CD8-positive, alpha-beta memory T cell (primary cell): ENCODE data around the gene KCNK4. TPM values are rescaled to one million over a fixed set of nuclear protein-coding genes. Genes with fewer than 3 reads are reported as not detected.

ENCODE experiments used
- CTCF ChIA-PET: fragments of 350-600 bp; sonication (Branson Sonifier 250); formaldehyde crosslinking; loops from one replicate; lab custom pipeline; 2021; ENCODE audit warnings: antibody characterized with exemption; lab: Charles Lee
- POLR2A ChIA-PET: fragments of 350-600 bp; sonication (Branson Sonifier 250); formaldehyde crosslinking; loops from one replicate; lab custom pipeline; 2021; ENCODE audit warnings: antibody characterized with exemption; lab: Charles Lee
- DNase-seq, 5 donors: peaks; one replicate each; pipeline versions ENCODE4 v3.0.0 to v3.0.0-alpha.2; 2020 to 2022; ENCODE audit warnings: mixed read lengths in 1 of 5
- H3K27ac ChIP-seq: one replicate; pipeline ENCODE4 v1.7.0; 2013; ENCODE audit warnings: low read depth, mild to moderate bottlenecking, low read length, moderate library complexity
- H3K27me3 ChIP-seq: 2 replicates; pipeline ENCODE4 v1.7.0; 2013; ENCODE audit warnings: low read length, mild to moderate bottlenecking; ENCODE audit not compliant: insufficient read depth, poor library complexity, severe bottlenecking
- H3K36me3 ChIP-seq: 2 replicates; pipeline ENCODE4 v1.7.0; 2013; ENCODE audit warnings: mild to moderate bottlenecking, low read length, moderate library complexity; ENCODE audit not compliant: insufficient read depth
- H3K4me1 ChIP-seq: 2 replicates; pipeline ENCODE4 v1.7.0; 2013; ENCODE audit warnings: mild to moderate bottlenecking, low read length, moderate library complexity; ENCODE audit not compliant: insufficient read depth
- H3K4me3 ChIP-seq: 2 replicates; pipeline ENCODE4 v1.7.0; 2013; ENCODE audit warnings: mild to moderate bottlenecking, low read length
- H3K9me3 ChIP-seq: 2 replicates; pipeline ENCODE4 v1.7.0; 2013; ENCODE audit warnings: mild to moderate bottlenecking, low read length
- H3K27ac Mint-ChIP-seq, 8 donors: one replicate each; pipeline ENCODE4 v1.8.0; 2020 to 2021; ENCODE audit warnings: mixed read lengths in 8 of 8, mild to moderate bottlenecking in 6 of 8, inconsistent platforms in 3 of 8, moderate library complexity in 3 of 8
- H3K27me3 Mint-ChIP-seq, 2 donors: one replicate each; pipeline ENCODE4 v1.8.0; 2020 to 2021; ENCODE audit warnings: mixed read lengths in 2 of 2, mild to moderate bottlenecking in 1 of 2, moderate library complexity in 1 of 2
- H3K36me3 Mint-ChIP-seq, 3 donors: one replicate each; pipeline ENCODE4 v1.8.0; 2020 to 2021; ENCODE audit warnings: mixed read lengths in 3 of 3, inconsistent platforms in 1 of 3, mild to moderate bottlenecking in 1 of 3
- H3K4me1 Mint-ChIP-seq, 3 donors: one replicate each; pipeline ENCODE4 v1.8.0; 2020 to 2021; ENCODE audit warnings: mixed read lengths in 3 of 3, inconsistent platforms in 1 of 3, mild to moderate bottlenecking in 1 of 3
- H3K4me3 Mint-ChIP-seq, 7 donors: one replicate each; pipeline ENCODE4 v1.8.0; 2020 to 2021; ENCODE audit warnings: mixed read lengths in 7 of 7, mild to moderate bottlenecking in 6 of 7, moderate library complexity in 4 of 7, inconsistent platforms in 2 of 7
- H3K9me3 Mint-ChIP-seq, 5 donors: one replicate each; pipeline ENCODE4 v1.8.0; 2020 to 2022; ENCODE audit warnings: mixed read lengths in 5 of 5, mild to moderate bottlenecking in 3 of 5, moderate library complexity in 2 of 5, inconsistent platforms in 1 of 5
- polyA plus RNA-seq: library from polyadenylated mRNA; unstranded; fragments of 300-500 nt; fragmentation: Illumina TruSeq; gene quantifications from one replicate; pipeline ENCODE4 v1.2.3, GENCODE V29; 2021
- total RNA-seq, 2 experiments: library from RNA; stranded (reverse); gene quantifications; one replicate each; pipeline ENCODE4 v1.2.3, GENCODE V29; 2021

KCNK4 gene
- total and polyA plus RNA-seq, 3 experiments from 2014 or later, result not detected

DNA sequence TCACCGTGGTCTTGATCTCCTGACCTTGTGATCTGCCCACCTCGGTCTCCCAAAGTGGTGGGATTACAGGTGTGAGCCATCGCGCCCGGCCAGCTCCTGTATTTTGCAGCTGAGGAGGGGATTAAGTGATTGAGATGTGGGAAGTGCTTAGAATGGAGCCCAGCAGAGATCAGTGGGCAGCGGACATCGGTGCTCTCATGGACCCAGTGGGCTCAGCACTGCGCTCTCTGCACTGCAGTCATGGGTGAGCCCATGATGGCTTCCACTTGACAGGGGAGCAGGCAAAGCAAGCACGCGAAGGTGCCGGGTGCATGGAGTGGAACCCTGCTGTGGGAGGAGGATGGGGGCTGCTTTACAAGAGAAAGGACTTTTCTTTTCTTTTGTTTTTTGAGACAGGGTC, 39.8 kb downstream of the KCNK4 start:
- Mint-ChIP-seq H3K27ac (peak overlapping the region in 1 of 8 donors; percentile 94), H3K9me3 (no peaks in the 10 kb centered on the region), H3K4me3 (no peak overlapping the region), H3K36me3 (peaks cover 0 to 6% (median 0%) of the 10 kb centered on the region in 3 donors), H3K27me3 (no peaks in the 10 kb centered on the region), H3K4me1 (peaks cover 7 to 10% (median 9%) of the 10 kb centered on the region in 3 donors)
- ChIA-PET POLR2A (interaction anchor here (1.1 to 3.2 kb wide), 3 partner anchors 12 to 26 kb away, joined by 3 to 14 read pairs (median 5); partner anchors contain the start of genes ESRRA, PRDX5 and TRMT112), CTCF (interaction anchor here (0.9 to 7.2 kb wide), 15 partner anchors 8 to 330 kb away, joined by 3 to 61 read pairs (median 7); partner anchors contain the start of genes CATSPERZ, ESRRA, FERMT3 and PRDX5)
- no peaks in the 10 kb centered on the region for H3K27me3 ChIP-seq
- H3K27ac ChIP-seq, result no peak overlapping the region
- peaks cover 12% of the 10 kb centered on the region for H3K4me1 ChIP-seq
- H3K36me3 ChIP-seq, result no peaks in the 10 kb centered on the region
- no peak overlapping the region for H3K4me3 ChIP-seq
- DNase-seq, result no peak
- no peaks in the 10 kb centered on the region for H3K9me3 ChIP-seq

- H3K9me3 ChIP-seq, result no peaks in the 10 kb centered on the region
- Mint-ChIP-seq H3K36me3 (peaks cover 0 to 9% (median 0%) of the 10 kb centered on the region in 3 donors), H3K27ac (peak overlapping the region; percentile 0 to 94 (median 71)), H3K4me3 (peak overlapping the region in 6 of 7 donors; percentile 14 to 70 (median 59)), H3K4me1 (peaks cover 7 to 13% (median 9%) of the 10 kb centered on the region in 3 donors), H3K9me3 (no peaks in the 10 kb centered on the region), H3K27me3 (no peaks in the 10 kb centered on the region)
- peaks cover 12% of the 10 kb centered on the region for H3K4me1 ChIP-seq
- ChIA-PET CTCF (interaction anchor here (0.6 to 7.2 kb wide), 18 partner anchors 8 to 331 kb away, joined by 3 to 61 read pairs (median 6); partner anchors contain the start of genes CATSPERZ, CCDC88B, ESRRA and FERMT3), POLR2A (interaction anchor here (0.5 to 3.2 kb wide), 7 partner anchors 11 to 125 kb away, joined by 3 to 14 read pairs (median 5); partner anchors contain the start of genes ESRRA, FERMT3, PRDX5 and TRMT112)
- DNase-seq, result peak; percentile 55 to 82 (median 60)
- no peaks in the 10 kb centered on the region for H3K36me3 ChIP-seq
- no peaks in the 10 kb centered on the region for H3K27me3 ChIP-seq
- H3K4me3 ChIP-seq, result no peak overlapping the region
- H3K27ac ChIP-seq, result peak overlapping the region; percentile 38
Measured at GRCh38 chr11:64331569-64332371, 40.7 kb downstream of the KCNK4 start.

DNA sequence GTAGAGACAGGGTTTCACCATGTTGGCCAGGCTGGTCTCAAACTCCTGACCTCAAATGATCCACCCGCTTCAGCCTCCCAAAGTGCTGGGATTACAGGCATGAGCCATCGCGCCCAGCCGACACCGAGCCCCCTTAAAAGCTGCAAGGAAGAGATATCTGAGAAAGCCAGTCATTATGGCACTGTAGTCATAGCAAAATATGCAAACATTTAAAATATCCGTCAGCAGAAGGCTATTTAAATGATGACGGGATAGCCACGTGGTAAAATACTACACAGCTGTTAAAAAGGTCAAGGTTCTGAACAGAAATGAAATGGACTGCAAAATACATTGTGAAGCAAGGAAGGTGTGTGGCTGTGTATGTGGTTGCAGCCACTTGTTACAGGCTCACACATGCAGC, 42.5 kb downstream of the KCNK4 start:
- Histone ChIP-seq H3K27me3 (no peaks in the 10 kb centered on the region), H3K4me1 (peaks cover 12% of the 10 kb centered on the region), H3K4me3 (no peak overlapping the region), H3K27ac (no peak overlapping the region), H3K36me3 (no peaks in the 10 kb centered on the region), H3K9me3 (no peaks in the 10 kb centered on the region)
- Mint-ChIP-seq H3K27me3 (no peaks in the 10 kb centered on the region), H3K27ac (no peak overlapping the region), H3K9me3 (no peaks in the 10 kb centered on the region), H3K4me1 (peaks cover 15 to 26% (median 20%) of the 10 kb centered on the region in 3 donors), H3K4me3 (no peak overlapping the region), H3K36me3 (peaks cover 0 to 20% (median 5%) of the 10 kb centered on the region in 3 donors)
- no peak for DNase-seq
- ChIA-PET CTCF (interaction anchor here (4.8 to 7.2 kb wide), 2 partner anchors 16 to 128 kb away, joined by 41 to 61 read pairs; partner anchors contain the start of genes FERMT3, PRDX5 and TRMT112), POLR2A (interaction anchor here (0.7 to 1.4 kb wide), 2 partner anchors 16 to 24 kb away, joined by 4 to 8 read pairs; partner anchors contain the start of genes PRDX5 and TRMT112)

DNA sequence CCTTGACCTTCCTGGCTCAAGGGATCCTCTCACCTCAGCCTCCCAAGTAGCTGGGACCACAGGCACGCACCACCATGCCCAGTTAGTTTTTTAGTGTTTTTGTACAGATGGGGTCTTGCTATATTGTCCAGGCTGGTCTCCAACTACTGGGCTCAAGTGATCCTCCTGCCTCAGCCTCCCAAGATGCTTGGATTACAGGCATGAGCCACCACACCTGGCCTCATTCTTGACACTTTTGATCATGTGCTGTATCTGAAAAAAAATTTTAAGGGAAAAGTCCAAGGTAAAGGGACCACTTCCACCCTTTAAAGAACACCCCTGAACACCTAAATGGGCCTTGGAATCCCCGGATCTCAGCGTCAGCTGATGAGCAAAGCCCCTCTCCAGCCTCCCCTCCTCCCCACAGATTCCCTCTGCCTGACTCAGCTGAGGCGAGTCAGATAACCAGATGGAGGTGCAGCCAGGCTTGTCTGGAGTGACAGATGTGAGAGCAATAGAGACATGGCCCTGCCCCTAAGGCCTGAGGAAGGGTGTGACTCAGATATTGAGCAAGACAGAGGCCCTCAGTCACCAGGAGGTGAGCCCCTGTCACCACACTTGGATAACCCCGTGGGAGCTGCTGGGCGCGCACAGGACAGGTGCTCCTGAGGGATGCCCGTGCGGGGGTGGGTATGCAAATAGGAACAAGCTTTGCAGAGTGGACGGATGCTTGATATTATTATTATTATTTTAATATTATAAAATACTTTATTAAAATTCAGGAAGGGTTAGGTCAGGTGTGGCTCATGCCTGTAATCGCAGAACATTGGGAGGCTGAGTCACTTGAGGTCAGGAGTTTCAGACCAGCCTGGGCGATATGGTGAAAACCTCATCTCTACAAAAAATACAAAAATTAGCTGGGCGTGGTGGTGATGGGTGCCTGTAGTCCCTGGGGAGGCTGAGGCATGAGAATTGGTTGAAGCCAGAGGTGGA, 43.9 kb downstream of the KCNK4 start:
- POLR2A ChIA-PET, result no interaction called here
- Mint-ChIP-seq H3K27ac (no peak overlapping the region), H3K36me3 (peaks cover 0 to 22% (median 5%) of the 10 kb centered on the region in 3 donors), H3K9me3 (no peaks in the 10 kb centered on the region), H3K27me3 (no peaks in the 10 kb centered on the region), H3K4me3 (peak overlapping the region in 1 of 7 donors; percentile 16), H3K4me1 (peaks cover 26 to 38% (median 32%) of the 10 kb centered on the region in 3 donors)
- DNase-seq, result no peak
- Histone ChIP-seq H3K4me1 (peaks cover 26% of the 10 kb centered on the region), H3K4me3 (no peak overlapping the region), H3K9me3 (no peaks in the 10 kb centered on the region), H3K27ac (no peak overlapping the region), H3K27me3 (no peaks in the 10 kb centered on the region), H3K36me3 (no peaks in the 10 kb centered on the region)
- CTCF ChIA-PET, result interaction anchor here (7.2 kb wide), 1 partner anchor 17 kb away, joined by 61 read pairs; the partner anchor contains the start of genes PRDX5 and TRMT112

GRCh38 chr11:64337538-64338249, 46.6 kb downstream of the KCNK4 start:
- H3K27ac ChIP-seq, result no peak overlapping the region
- peaks cover 32% of the 10 kb centered on the region for H3K4me1 ChIP-seq
- ChIA-PET POLR2A (no interaction called here), CTCF (interaction anchor here (0.5 to 6.7 kb wide), 2 partner anchors 20 to 1413 kb away, joined by 3 to 42 read pairs; partner anchors contain the start of genes PRDX5 and TRMT112)
- H3K4me1 Mint-ChIP-seq, result peaks cover 30 to 53% (median 33%) of the 10 kb centered on the region in 3 donors
- H3K27me3 ChIP-seq, result no peaks in the 10 kb centered on the region
- DNase-seq, result no peak
- H3K27ac Mint-ChIP-seq, result peak overlapping the region; percentile 14 to 99 (median 74)
- H3K4me3 ChIP-seq, result no peak overlapping the region
- H3K27me3 Mint-ChIP-seq, result no peaks in the 10 kb centered on the region
- H3K9me3 Mint-ChIP-seq, result no peaks in the 10 kb centered on the region
- H3K36me3 Mint-ChIP-seq, result peaks cover 0 to 32% (median 5%) of the 10 kb centered on the region in 3 donors
- H3K9me3 ChIP-seq, result no peaks in the 10 kb centered on the region
- no peaks in the 10 kb centered on the region for H3K36me3 ChIP-seq
- H3K4me3 Mint-ChIP-seq, result peak overlapping the region in 1 of 7 donors; percentile 37

DNA sequence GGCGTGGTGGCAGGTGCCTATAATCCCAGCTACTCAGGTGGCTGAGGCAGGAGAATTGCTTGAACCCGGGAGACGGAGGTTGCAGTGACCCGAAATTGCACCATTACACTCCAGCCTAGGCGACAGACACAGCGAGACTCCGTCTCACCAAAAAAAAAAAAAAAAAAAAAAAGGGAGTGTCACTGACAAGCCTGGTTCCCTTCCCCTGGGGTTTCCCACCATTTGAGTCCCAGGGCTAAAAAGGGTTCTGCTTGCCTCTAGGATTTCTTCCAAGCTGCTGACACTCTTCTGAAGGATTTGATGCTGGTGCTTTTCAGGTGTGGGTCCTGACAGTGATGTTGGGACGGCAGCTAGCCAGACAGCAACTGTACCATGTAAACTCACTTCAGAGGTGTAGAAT, 47.6 kb downstream of the KCNK4 start:
- Mint-ChIP-seq H3K36me3 (peaks cover 0 to 33% (median 5%) of the 10 kb centered on the region in 3 donors), H3K27ac (peak overlapping the region; percentile 92 to 99 (median 96)), H3K9me3 (no peaks in the 10 kb centered on the region), H3K4me3 (peak overlapping the region in 6 of 7 donors; percentile 59 to 91 (median 87)), H3K4me1 (peaks cover 30 to 57% (median 33%) of the 10 kb centered on the region in 3 donors), H3K27me3 (peaks cover 0 to 2% of the 10 kb centered on the region in 2 donors)
- Histone ChIP-seq H3K36me3 (peaks cover 7% of the 10 kb centered on the region), H3K9me3 (no peaks in the 10 kb centered on the region), H3K27me3 (no peaks in the 10 kb centered on the region), H3K27ac (no peak overlapping the region), H3K4me1 (peaks cover 32% of the 10 kb centered on the region), H3K4me3 (no peak overlapping the region)
- DNase-seq, result no peak
- ChIA-PET CTCF (interaction anchor here (6.7 kb wide), 1 partner anchor 21 kb away, joined by 42 read pairs; the partner anchor contains the start of genes PRDX5 and TRMT112), POLR2A (interaction anchor here (0.7 to 2.6 kb wide), 2 partner anchors 21 to 570 kb away, joined by 15 to 28 read pairs; partner anchors contain the start of genes PRDX5, TRMT112 and ZFTA)
